GM18867 (cell line): ENCODE results near the gene ERC1.

Source experiments
- ATAC-seq: cut with Tn5 transposase; IDR thresholded peaks from one replicate; pipeline ENCODE4 v1.9.1; 2021; ENCODE audit warnings: mild to moderate bottlenecking, moderate library complexity; ENCODE audit not compliant: unreplicated experiment

Gene ERC1

DNA sequence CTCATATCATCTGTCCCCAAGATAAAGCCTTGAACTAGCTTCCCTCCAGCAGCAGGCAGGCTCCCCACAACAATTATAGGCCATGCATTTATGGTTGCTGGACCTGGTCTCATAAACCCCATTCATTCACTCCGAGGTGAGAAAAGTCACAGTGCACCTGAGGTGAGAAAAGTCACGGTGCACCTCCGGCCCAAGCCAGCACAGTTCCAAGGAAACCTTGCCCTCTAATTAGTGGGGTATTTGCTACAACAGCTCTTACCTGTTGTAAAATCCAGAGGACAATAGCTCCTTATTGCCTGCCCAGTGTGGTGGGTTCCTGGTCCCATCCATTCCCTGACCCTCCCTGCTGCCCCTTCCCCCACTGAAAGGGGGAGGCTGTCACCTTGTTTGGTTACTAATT lies 537.8 kb downstream of the ERC1 start:
- no peak for ATAC-seq

DNA sequence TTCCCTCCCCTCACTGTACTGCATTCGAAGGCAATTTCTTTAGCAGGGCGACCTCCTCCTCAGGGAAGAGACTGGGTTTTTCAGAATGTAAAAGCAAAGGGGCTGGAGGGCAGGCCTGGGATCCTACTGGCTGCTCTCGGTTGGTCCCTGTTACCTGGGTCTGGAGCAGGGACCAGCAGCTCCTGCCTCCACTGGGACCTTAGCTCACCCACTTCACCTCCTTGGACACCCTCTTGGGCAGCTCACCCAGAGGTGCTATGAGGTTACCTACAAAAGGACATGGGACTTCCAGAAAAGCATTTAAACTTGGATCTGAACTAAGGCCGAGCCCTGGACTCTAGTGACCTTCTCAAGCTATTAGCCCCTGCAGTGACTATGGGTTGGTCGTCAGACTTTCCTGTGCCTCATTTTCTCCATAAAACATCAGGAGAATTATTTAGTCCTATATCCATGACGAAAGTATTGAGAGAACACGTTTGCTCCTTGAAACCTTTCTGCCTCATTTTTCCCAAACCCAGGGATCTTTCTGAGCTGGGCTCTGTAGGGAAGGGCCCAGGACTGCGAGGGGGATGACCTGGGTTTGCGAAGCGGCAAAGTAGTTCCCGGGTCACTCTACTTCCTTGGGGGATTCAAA lies 538.3 kb downstream of the ERC1 start:
- ATAC-seq = no peak

DNA sequence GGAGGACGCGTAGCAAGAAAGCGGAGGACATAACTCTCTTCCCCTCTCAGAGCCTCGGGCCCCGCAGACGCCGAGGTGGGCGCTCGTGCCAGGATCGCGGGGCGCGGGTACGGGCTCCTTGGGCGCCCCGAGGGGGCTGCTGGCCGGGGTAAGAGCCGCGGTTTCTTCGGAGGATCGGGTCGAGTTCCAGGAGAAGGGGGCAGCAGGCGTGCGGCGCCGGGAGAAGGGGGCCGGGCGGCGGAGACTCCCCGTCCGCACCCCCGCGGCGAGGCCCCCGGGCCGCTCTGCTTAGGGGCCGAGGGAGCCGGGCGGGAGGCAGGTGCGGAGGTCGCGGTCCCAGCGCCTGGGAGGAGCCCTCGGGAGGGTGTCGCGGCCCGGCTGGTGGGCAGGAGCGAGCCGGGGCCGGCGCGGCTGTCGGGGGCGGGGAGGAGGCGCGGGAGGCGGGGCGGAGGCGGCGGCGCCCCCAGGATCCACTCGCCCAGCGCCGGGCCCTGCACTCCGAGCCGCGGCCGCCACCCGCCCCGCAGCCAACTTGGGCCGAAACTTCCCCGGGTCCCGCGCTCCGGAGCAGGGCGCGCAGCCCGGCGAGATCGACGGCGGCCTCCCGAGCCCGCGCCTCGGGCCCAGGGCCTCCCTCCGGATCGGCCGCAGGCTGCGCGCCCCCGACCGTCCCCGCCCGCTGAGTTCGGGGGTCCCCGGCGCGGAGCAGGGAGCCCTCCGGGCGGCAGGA lies 539.0 kb downstream of the ERC1 start:
- ATAC-seq = no peak

DNA sequence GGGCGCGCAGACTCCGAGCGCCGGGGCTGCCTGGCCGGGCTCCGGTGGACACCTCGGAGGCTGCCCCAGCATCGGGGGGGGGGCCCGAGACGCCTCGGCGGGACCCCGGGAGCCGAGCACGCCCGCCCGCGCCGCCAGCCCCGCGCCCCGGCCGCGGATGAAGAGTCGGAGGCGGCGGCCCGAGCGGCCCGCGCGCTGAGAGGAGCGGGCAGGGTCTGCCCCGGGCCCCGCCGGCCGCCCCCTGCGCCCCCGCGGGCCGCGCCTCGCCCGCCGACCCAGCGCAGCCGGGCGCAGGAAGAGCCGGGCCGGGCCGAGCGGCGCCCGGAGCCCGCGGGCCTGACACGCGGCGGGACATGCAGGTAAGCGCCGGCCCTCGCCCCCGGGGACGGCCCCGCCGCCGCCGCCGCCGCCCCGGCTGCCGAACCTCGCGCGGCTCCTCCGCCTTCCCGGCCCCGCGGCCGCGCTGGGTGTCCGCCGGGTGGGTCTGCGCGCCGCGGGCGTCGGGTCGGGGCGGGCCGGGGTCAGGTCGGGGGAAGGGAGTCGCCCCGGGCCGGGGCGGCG lies 539.6 kb downstream of the ERC1 start:
- no peak for ATAC-seq

DNA sequence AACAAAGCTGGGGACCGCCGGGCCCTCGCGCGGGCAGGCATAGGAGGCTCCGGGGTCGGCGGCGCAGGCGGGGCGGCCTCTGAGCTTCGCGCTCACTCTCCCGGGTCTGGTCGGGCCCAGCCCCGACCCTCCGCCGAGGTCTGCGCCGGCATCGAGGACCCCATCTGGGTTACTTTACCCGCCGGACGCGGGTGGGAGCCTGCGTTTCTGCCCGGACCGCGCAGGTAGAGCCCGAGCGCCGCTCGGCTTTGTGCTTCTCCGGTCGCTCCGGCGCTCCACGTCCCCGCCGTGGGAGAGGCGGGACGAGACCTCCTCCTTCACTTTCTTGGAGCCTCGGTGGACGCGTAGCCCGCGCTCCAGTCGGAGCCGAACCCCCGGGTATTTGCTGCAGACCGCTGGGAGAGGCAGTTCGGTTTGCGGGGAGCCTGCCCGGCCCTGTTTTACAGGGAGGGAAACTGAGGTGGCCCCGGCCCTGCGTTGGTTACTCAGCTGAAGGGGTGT lies 540.2 kb downstream of the ERC1 start:
- no peak for ATAC-seq

DNA sequence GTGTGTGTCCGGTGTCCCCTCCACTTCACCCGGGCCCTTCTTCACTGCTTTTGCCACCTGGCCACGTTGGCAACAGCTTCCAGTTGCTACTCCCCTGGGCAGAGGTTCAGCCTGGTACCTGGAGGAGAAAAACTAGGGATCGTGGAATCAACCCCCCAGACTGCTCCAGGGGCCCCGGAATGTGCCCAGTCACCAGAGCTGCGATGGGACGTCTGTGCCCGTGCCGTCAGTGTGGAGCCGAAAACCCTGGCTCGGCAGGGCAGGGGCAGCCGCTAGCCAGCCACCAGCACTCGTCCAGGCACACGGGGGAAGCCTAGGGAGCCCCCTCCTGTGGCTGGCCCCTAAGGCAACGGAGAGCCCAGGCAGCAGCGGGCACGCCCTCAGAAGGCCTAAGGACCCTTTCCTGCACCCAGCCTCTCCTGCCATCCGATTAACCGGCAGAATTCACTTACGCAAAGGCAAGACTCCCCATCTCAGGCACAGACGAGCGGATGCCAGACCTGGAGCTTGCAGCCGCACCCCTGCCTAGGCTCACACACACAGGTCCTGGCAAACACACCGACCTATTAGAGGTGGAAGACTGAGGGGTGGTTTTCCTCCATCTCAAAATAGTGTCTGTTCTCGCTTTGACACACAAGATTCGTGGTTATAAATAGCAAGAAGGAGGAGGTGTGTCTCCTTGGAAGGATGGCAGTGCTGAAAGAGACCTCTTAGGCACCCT lies 540.8 kb downstream of the ERC1 start:
- no peak for ATAC-seq

DNA sequence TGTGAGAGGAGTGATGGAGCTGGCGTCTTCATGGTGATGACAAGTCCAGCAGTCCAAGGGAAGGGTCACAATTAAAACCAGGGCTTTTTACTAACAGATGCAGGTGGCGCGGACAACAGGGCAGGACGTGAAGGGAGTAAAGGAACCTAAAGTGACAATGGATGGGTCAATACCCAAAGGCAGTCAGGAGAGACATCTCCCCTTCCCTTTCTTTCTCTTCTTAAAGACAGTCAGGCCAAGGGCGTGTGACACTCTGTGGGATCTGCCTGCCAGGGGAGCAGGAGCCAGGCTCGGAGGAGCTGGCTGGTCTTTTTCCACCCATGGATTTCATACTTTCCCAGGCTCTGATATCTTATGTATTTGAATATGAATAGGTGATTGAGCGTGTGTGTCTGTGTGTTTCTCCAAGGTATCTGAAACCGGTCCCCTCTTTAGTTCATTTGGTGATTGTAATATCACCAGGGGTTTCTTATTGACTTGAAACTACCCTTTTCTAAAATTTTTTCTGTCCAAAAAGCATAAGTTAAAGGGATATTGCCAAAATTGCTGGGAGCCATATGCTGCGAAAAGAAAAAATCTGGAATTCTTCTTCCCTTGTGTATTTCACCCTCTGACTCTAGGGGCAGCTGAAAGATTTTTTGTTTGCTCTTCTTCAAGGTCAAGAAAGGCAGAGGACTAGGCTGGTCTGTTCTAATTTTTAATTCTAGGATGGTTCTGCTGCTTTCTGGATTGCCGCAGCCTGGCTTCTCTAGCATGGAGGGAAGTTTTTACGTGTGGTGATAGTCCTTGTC lies 541.5 kb downstream of the ERC1 start:
- ATAC-seq = no peak

DNA sequence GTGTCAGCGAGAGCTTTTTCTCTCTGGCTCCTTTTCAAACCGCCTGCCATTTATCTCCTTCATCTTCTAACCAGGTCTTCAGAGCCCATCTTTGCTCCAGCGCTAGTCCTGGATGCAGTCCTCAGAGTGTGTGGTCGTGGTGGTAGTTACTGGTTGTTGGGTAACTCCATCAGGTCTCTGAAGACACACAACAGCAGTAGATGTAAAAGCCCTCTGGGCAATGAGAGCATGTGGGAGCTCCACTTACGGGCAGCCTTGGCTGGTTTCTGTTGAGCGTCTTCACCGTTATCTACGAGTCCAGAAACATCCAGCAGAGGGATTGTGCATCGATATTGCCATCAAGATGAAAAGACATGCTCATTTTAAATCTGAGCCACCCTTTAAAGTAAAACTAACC lies 542.2 kb downstream of the ERC1 start:
- peak; percentile 12 for ATAC-seq

DNA sequence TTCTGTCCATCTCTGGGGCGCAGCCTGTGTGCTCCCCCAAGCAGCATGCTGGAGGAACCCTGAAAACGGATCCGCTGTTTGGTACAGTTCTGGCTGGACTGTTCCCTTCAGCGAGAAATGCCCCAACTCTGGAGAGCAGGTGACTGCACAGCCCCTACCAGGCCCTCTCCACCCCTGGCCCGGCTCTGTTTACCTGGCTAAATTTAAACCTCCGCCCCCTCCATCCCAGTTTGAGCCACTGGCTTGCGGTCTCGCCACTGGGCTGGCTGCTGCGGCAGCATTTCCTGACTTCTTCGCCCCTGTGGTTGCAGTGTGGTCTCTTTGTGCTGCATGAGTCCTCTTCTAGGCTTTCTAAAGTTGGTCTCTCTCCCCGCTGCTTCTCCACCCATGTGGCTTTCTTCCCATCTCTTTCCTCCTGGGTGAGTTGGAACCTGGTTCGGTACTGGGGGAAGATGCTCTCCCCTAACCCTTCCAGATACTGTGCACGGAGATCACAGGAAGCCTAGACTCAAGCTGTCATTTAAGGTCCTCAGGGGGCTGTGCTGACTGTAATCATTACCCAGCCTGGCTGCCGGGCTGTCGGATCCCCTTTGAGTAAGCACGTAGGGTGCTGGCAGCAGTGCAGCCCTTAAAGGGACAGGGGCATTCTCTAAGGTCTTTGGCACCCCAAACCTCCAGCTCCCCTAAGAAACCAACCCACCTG lies 542.7 kb downstream of the ERC1 start:
- peak; percentile 59 for ATAC-seq

DNA sequence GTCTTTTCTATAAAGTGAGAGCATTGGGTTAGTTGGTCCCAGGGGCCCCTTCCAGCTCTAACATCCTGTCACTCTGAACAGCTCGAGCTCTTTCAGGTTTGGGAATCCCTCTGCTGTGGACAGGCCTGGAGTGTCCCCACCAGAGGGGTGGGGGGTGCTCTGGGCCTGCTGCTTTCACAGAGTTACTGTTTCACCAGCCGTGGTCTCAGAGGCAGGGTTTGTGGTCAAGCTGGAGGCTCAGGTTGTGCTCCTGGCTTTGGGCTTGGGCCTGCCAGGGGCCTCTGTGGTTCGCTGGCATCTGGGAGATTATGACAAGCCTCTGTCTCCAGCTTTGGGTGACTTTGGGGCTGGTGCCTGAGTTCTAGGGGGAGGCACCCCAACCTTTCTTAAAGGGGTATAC lies 543.7 kb downstream of the ERC1 start:
- no peak for ATAC-seq

DNA sequence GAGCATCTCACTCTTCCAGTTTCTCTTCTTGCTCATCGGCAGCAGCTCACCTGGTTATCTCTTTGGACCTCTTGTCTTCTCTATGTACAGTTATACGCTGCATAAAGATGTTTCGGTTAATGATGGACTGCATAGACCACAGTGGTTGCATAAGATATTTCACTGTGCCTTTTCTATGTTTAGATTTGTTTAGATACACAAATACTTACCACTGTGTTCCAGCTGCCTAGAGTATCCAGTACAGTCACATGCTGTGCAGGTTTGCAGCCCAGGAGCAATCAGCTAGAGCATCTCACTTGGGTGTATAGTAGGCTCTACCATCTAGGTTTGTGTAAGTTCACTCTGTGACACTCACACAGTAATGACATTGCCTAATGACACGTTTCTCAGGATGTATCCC lies 545.8 kb downstream of the ERC1 start:
- ATAC-seq = no peak

DNA sequence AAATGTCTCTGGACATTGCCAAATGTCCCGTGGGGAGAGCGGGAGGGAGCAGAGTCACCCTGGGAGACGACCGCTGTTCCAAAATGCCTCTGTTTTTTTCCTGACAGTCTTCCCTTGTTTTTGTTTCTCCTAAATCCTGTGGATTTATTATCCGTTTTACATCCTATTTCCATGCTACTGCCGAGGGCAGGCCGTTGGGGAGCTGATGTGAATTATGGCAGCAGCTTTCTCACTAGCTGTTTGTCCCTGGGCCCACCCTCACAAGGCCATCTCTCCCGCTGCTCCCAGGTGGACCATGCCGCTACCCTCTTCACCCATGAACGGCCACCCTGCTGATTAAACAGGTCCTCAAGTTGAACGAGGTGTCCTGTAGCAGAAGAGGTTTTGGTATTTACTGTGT lies 548.1 kb downstream of the ERC1 start:
- no peak for ATAC-seq

DNA sequence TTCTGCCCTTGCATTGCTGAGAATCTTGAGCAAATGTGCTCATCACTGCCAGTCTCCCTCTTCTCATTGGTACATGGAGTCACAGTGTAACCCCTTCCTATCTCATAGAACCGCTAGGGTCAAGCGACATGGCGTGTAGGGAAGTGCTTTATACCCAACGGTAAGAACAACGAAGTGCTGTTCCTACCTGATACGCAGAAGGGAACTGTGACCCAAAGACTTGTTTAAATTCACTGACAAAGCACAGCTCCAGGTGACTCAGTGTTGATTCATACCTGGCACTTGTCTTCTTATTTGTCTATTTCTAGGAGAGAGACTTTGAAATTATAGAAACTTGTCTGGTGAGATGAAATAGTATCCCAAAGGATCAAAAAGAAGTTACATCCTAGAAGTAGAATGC lies 549.7 kb downstream of the ERC1 start:
- no peak for ATAC-seq

DNA sequence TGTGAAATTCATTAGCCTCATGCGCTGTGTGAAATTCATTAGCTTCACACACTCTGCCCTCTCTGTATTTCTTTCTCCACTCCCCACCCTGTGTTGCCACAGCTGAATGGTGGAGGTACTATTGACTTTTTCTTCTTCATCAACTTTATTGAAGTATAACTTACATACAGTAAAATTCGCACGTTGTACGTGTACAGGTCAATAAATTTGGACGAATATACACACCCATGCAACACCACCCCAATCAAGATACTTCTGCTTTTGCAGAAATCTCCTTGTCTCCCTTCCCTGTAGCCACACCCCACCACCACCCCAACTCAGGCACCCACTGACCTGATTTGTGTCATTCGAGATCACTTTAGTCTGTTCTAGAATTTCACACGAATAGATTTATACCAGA lies 551.6 kb downstream of the ERC1 start:
- ATAC-seq = no peak

DNA sequence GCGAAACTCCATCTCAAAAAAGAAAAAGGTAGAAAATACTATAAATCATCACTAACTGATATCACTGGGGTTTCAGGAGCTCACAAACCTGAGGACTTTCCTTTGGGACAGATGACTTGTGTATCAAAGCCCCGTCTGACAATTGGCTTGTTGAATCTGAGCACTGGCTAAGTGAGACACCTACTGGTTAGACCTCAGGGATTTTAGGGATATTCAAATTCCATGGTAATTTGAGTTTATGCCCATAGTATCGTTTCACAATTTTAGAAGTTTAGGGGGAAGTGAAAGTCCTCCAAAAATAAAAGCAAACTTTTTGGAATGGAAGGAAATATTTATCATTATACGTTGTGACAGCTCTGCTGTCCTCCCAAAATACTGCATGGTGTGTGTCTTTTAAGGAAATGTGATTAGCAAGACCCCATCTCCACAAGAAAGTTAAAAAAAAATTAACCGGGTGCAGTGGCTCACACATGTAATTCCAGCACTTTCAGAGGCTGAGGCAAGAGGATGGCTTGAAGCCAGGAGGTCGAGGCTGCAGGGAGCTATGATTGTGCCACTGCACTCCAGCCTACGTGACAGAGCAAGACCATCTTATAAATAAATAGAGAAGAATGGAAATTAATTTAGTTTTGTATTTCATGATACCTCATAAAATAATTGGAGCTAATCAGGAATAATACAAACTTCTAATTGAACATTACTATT lies 554.1 kb downstream of the ERC1 start:
- ATAC-seq = no peak
